K562 (cell line): ENCODE measurements around the gene TERC. TPM values are rescaled to one million over a fixed set of nuclear protein-coding genes. Genes with fewer than 3 reads are reported as not detected.

Experiments used
- ATF1 ChIP-seq, 2 experiments: fragments of 450-650 bp in 1 of 2; IDR thresholded peaks; 2 replicates each; pipeline ENCODE4 v1.6.1; 2016; ENCODE audit warnings: missing compliant biosample characterization in 1 of 2, missing genetic modification characterization in 1 of 2
- C11orf30 ChIP-seq: fragments of 450-650 bp; IDR thresholded peaks from 2 replicates; pipeline ENCODE4 v1.6.1; 2016; ENCODE audit warnings: low read depth, mild to moderate bottlenecking
- CEBPB ChIP-seq: fragments of 450-650 bp; IDR thresholded peaks from 2 replicates; pipeline ENCODE4 v1.6.1; 2016; ENCODE audit warnings: missing genetic modification characterization, missing compliant biosample characterization
- FOSL1 ChIP-seq: fragments of 200-800 bp; sonication (Bioruptor generic); conservative IDR thresholded peaks from 2 replicates; pipeline ENCODE4 v1.6.1; 2016; ENCODE audit warnings: missing genetic modification characterization, missing compliant biosample characterization
- KAT8 ChIP-seq: fragments of 450-650 bp; IDR thresholded peaks from 2 replicates; pipeline ENCODE4 v1.6.1; 2016; ENCODE audit warnings: low read depth, mild to moderate bottlenecking
- MYNN ChIP-seq, 2 experiments: sonication (generic); formaldehyde crosslinking in 1 of 2; IDR thresholded peaks; 2 replicates each; pipeline versions ENCODE4 v1.5.0 to v1.6.1; 2016 to 2020; ENCODE audit warnings: antibody characterized with exemption in 1 of 2, missing genetic modification reagents in 1 of 2
- NCOA6 ChIP-seq: fragments of 450-650 bp; IDR thresholded peaks from 2 replicates; pipeline ENCODE4 v1.6.1; 2017; ENCODE audit warnings: mild to moderate bottlenecking
- NEUROD1 ChIP-seq: fragments of 150-350 bp; IDR thresholded peaks from 2 replicates; pipeline ENCODE4 v1.6.1; 2014; ENCODE audit warnings: borderline replicate concordance, low read length, low read depth; ENCODE audit not compliant: partially characterized antibody
- NFATC3 ChIP-seq: fragments of 450-650 bp; IDR thresholded peaks from 2 replicates; pipeline ENCODE4 v1.6.1; 2017; ENCODE audit warnings: mild to moderate bottlenecking
- RAD21 ChIP-seq, 2 experiments: fragments of 250-450 bp in 1 of 2; fragments of 450-650 bp in 1 of 2; sonication (Bioruptor Pico) in 1 of 2; formaldehyde crosslinking in 1 of 2; IDR thresholded peaks in 1 of 2; conservative IDR thresholded peaks in 1 of 2; 2 replicates each; pipeline versions ENCODE4 v1.4.0 to v1.8.0; 2020 to 2022; ENCODE audit warnings: mild to moderate bottlenecking in 2 of 2, moderate library complexity in 1 of 2
- SMAD2 ChIP-seq: fragments of 150-350 bp; IDR thresholded peaks from 2 replicates; pipeline ENCODE4 v1.6.1; 2014; ENCODE audit warnings: low read depth, mild to moderate bottlenecking, low read length
- TEAD4 ChIP-seq, 2 experiments: sonication (generic) in 1 of 2; formaldehyde crosslinking in 1 of 2; IDR thresholded peaks; 2 replicates each; pipeline versions ENCODE4 v1.6.1 to v1.8.0; 2012 to 2022; ENCODE audit warnings: borderline replicate concordance in 1 of 2, inconsistent platforms in 1 of 2, low read length in 1 of 2, mild to moderate bottlenecking in 1 of 2, missing genetic modification reagents in 1 of 2
- TGIF2 ChIP-seq: sonication (generic); formaldehyde crosslinking; IDR thresholded peaks from 2 replicates; pipeline ENCODE4 v1.8.1; 2022; ENCODE audit warnings: mild to moderate bottlenecking, missing genetic modification reagents, moderate library complexity
- ZNF282 ChIP-seq: sonication (generic); formaldehyde crosslinking; IDR thresholded peaks from 2 replicates; pipeline ENCODE4 v1.8.1; 2023; ENCODE audit warnings: missing genetic modification reagents
- ZNF592 ChIP-seq: fragments of 450-650 bp; IDR thresholded peaks from 2 replicates; pipeline ENCODE4 v1.6.1; 2017; ENCODE audit warnings: antibody characterized with exemption, mild to moderate bottlenecking
- polyA plus RNA-seq, 8 experiments: library from polyadenylated mRNA; depleted of rRNA in 4 of 8; stranded (reverse) in 5 of 8; unstranded in 3 of 8; fragments of >200 nt; fragmentation: Nextera tagmentation in 2 of 8; fragmentation: Illumina TruSeq in 1 of 8; extraction: Ambion mirVana in 2 of 8; extraction: Trizol in 1 of 8; gene quantifications; 2 replicates each; pipeline versions ENCODE4 v1.2.1 to v1.2.3, GENCODE V29; 2011 to 2014; ENCODE audit warnings: inconsistent platforms in 1 of 8, missing spikeins in 1 of 8
- total RNA-seq, 7 experiments: library from RNA; depleted of rRNA in 6 of 7; stranded (reverse); fragments of >200 nt in 6 of 7; fragmentation: Illumina TruSeq in 2 of 7; extraction: Trizol in 2 of 7; gene quantifications; 2 replicates each; pipeline versions ENCODE4 v1.2.1 to v1.2.3, GENCODE V29; 2011 to 2021; ENCODE audit warnings: low replicate concordance in 1 of 7
- TF ChIP-seq, protein P1 (sequence below): sonication (generic); formaldehyde crosslinking; IDR thresholded peaks from 2 replicates; pipeline ENCODE4 v1.8.1; 2023; ENCODE audit warnings: mild to moderate bottlenecking, missing genetic modification reagents
- TF ChIP-seq, protein P2 (sequence below), 3 experiments: fragments of 200-800 bp in 1 of 3; fragments of 250-450 bp in 1 of 3; fragments of 450-650 bp in 1 of 3; sonication (Bioruptor Pico) in 1 of 3; sonication (Bioruptor generic) in 1 of 3; formaldehyde crosslinking in 1 of 3; IDR thresholded peaks; 2 replicates each; pipeline versions ENCODE4 v1.6.1 to v1.8.0; 2016 to 2022; ENCODE audit warnings: mild to moderate bottlenecking in 2 of 3, missing genetic modification characterization in 2 of 3, missing compliant biosample characterization in 1 of 3, moderate library complexity in 1 of 3

TERC gene
- total and polyA plus RNA-seq, 9 of the 15 experiments (the other 6 are each of a cell fraction or from before 2014, with no cell fraction given), result 0.77 to 234 (median 27.9) TPM; not detected in 3

GRCh38 chr3:169781209-169781855, 16.5 kb upstream of the TERC start (continued):
- TF ChIP-seq MYNN (IDR thresholded peaks at IDR 0.05) (0 out of 2 replicates have a peak, but pooled peaks have one; percentile 35), MYNN (CRISPR knock-in tag; IDR thresholded peaks at IDR 0.05) (no peak), C11orf30 (peak; percentile 83), ATF1 (CRISPR knock-in tag; IDR thresholded peaks at IDR 0.05) (no peak), ATF1 (tag; IDR thresholded peaks at IDR 0.05) (peak; percentile 37; the same call in 1 of the 2 replicates), NFATC3 (no peak), SMAD2 (no peak), TEAD4 (IDR thresholded peaks at IDR 0.05; ENCODE audit: low read length) (peak; percentile 93), TEAD4 (CRISPR knock-in tag; IDR thresholded peaks at IDR 0.05; ENCODE audit: borderline replicate concordance) (no peak), CEBPB (tag) (peak; percentile 88), ZNF282 (CRISPR knock-in tag) (no peak), NCOA6 (0 out of 2 replicates have a peak, but pooled peaks have one; percentile 15), FOSL1 (peak; percentile 57), KAT8 (no peak), NEUROD1 (no peak), ZNF592 (0 out of 2 replicates have a peak, but pooled peaks have one; percentile 39), RAD21 (CRISPR knock-in tag; conservative IDR thresholded peaks at IDR 0.05 in 1 of 2, IDR thresholded peaks at IDR 0.05 in 1 of 2) (no peak), TGIF2 (CRISPR knock-in tag) (no peak)
- TF ChIP-seq, protein P1, sequence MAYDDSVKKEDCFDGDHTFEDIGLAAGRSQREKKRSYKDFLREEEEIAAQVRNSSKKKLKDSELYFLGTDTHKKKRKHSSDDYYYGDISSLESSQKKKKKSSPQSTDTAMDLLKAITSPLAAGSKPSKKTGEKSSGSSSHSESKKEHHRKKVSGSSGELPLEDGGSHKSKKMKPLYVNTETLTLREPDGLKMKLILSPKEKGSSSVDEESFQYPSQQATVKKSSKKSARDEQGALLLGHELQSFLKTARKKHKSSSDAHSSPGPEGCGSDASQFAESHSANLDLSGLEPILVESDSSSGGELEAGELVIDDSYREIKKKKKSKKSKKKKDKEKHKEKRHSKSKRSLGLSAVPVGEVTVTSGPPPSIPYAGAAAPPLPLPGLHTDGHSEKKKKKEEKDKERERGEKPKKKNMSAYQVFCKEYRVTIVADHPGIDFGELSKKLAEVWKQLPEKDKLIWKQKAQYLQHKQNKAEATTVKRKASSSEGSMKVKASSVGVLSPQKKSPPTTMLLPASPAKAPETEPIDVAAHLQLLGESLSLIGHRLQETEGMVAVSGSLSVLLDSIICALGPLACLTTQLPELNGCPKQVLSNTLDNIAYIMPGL, result no peak
- TF ChIP-seq, protein P2, sequence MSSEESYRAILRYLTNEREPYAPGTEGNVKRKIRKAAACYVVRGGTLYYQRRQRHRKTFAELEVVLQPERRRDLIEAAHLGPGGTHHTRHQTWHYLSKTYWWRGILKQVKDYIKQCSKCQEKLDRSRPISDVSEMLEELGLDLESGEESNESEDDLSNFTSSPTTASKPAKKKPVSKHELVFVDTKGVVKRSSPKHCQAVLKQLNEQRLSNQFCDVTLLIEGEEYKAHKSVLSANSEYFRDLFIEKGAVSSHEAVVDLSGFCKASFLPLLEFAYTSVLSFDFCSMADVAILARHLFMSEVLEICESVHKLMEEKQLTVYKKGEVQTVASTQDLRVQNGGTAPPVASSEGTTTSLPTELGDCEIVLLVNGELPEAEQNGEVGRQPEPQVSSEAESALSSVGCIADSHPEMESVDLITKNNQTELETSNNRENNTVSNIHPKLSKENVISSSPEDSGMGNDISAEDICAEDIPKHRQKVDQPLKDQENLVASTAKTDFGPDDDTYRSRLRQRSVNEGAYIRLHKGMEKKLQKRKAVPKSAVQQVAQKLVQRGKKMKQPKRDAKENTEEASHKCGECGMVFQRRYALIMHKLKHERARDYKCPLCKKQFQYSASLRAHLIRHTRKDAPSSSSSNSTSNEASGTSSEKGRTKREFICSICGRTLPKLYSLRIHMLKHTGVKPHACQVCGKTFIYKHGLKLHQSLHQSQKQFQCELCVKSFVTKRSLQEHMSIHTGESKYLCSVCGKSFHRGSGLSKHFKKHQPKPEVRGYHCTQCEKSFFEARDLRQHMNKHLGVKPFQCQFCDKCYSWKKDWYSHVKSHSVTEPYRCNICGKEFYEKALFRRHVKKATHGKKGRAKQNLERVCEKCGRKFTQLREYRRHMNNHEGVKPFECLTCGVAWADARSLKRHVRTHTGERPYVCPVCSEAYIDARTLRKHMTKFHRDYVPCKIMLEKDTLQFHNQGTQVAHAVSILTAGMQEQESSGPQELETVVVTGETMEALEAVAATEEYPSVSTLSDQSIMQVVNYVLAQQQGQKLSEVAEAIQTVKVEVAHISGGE (CRISPR knock-in tag; IDR thresholded peaks at IDR 0.05), result peak in 1 of 3 experiments; percentile 56; a peak in 2 of 6 replicates
